Transverse colon (tissue), 3 donors: Measurements from ENCODE around the gene ACSF3.

ENCODE experiments used
- POLR2A ChIP-seq: fragments of 450-650 bp; IDR thresholded peaks from one replicate; pipeline ENCODE4 v1.6.1; 2016; ENCODE audit warnings: antibody characterized with exemption, mild to moderate bottlenecking, moderate library complexity
- TF ChIP-seq, protein P1 (sequence below), 5 experiments: fragments of 200-600 bp in 3 of 5; fragments of 450-650 bp in 2 of 5; sonication (generic) in 3 of 5; IDR thresholded peaks; 1 replicate in 2 of 5; 2 replicates in 3 of 5; pipeline ENCODE4 v1.5.1; 2016 to 2017; ENCODE audit warnings: antibody characterized with exemption in 5 of 5, inconsistent platforms in 3 of 5, mild to moderate bottlenecking in 2 of 5, moderate library complexity in 1 of 5

DNA sequence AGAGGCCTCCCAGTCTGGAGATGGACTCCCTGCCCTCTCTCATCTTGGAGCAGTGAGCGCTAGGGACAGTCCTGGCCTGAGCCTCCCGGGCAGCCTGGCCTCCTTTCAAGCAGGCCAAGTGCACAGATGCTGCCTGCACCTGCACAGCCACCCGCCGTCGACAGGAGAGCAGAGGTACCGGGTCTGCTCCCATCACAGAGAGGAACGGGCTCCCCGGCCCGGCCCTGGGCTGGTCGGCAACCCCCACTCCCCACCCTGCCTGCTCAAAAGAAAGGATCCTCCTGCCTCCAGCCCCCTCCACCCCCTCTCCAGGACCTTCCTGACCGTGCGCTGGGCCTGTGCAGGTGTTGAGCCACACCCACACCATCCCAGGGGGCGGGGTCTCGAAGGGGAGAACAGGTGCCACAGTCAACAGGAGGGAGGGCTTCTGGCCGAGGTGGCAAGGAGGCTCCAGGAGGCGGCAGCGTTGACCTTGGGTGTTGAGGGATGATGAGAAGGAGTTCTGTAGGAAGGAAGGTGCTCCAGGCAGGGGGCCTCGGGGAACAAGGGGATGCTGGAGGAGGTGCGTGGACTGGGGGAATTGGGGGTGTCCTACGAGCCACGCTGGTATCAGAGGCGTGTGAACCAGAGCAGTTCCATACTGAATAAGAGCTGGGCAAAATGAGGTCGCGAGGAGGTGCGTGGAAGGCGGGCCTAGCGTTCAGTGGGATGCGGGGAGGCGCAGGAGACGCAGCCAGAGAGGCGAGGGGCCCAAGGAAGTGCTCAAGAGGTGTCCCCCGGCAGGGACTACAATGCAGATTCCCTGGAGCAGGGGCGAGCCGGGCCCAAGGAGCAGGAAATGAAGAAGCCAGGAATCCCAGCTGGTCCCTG, 76.9 kb downstream of the ACSF3 start:
- TF ChIP-seq, protein P1, sequence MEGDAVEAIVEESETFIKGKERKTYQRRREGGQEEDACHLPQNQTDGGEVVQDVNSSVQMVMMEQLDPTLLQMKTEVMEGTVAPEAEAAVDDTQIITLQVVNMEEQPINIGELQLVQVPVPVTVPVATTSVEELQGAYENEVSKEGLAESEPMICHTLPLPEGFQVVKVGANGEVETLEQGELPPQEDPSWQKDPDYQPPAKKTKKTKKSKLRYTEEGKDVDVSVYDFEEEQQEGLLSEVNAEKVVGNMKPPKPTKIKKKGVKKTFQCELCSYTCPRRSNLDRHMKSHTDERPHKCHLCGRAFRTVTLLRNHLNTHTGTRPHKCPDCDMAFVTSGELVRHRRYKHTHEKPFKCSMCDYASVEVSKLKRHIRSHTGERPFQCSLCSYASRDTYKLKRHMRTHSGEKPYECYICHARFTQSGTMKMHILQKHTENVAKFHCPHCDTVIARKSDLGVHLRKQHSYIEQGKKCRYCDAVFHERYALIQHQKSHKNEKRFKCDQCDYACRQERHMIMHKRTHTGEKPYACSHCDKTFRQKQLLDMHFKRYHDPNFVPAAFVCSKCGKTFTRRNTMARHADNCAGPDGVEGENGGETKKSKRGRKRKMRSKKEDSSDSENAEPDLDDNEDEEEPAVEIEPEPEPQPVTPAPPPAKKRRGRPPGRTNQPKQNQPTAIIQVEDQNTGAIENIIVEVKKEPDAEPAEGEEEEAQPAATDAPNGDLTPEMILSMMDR (IDR thresholded peaks at IDR 0.05): peak in 1 of 5 experiments; percentile 30
- TF ChIP-seq POLR2A: no peak
